Lung (tissue), 12 donors: ENCODE measurements around the gene KHDRBS1. TPM values are rescaled to one million over a fixed set of nuclear protein-coding genes. Genes with fewer than 3 reads are reported as not detected.

Source experiments
- ATAC-seq: fragments of 200-7000 bp; cut with Tn5 transposase; one replicate; pipeline ENCODE4 v1.9.1; 2020; ENCODE audit warnings: moderate number of reproducible peaks; ENCODE audit not compliant: insufficient read depth, low FRiP score
- DNase-seq, 3 donors: peaks; one replicate each; pipeline ENCODE4 v3.0.0-alpha.2; 2013 to 2017
- H3K27ac ChIP-seq, 2 donors: one replicate each; pipeline ENCODE4 v1.5.1; 2013; ENCODE audit warnings: mild to moderate bottlenecking in 2 of 2, moderate library complexity in 2 of 2, control low read depth in 1 of 2, inconsistent platforms in 1 of 2, low read depth in 1 of 2, low read length in 1 of 2
- H3K27me3 ChIP-seq, 3 donors: one replicate each; pipeline ENCODE4 v1.5.1; 2013; ENCODE audit warnings: low read length in 2 of 3; ENCODE audit not compliant: control insufficient read depth in 3 of 3, insufficient read depth in 3 of 3
- H3K36me3 ChIP-seq, 4 donors: one replicate each; pipeline ENCODE4 v1.5.1; 2013; ENCODE audit warnings: low read length in 4 of 4, mild to moderate bottlenecking in 1 of 4, moderate library complexity in 1 of 4; ENCODE audit not compliant: control insufficient read depth in 4 of 4, insufficient read depth in 4 of 4
- H3K4me1 ChIP-seq, 5 donors: one replicate each; pipeline ENCODE4 v1.5.1; 2013; ENCODE audit warnings: low read length in 5 of 5, mild to moderate bottlenecking in 2 of 5, moderate library complexity in 1 of 5; ENCODE audit not compliant: control insufficient read depth in 5 of 5, insufficient read depth in 5 of 5
- H3K4me3 ChIP-seq: one replicate; pipeline ENCODE4 v1.5.1; 2013; ENCODE audit warnings: mild to moderate bottlenecking, control low read depth, moderate library complexity
- H3K9ac ChIP-seq, 2 donors: one replicate each; pipeline ENCODE4 v1.5.1; 2013; ENCODE audit warnings: low read length in 2 of 2, control low read depth in 1 of 2; ENCODE audit not compliant: insufficient read depth in 1 of 2
- H3K9me3 ChIP-seq, 4 donors: one replicate each; pipeline ENCODE4 v1.5.1; 2013; ENCODE audit warnings: low read length in 3 of 4, mild to moderate bottlenecking in 1 of 4, moderate library complexity in 1 of 4; ENCODE audit not compliant: control insufficient read depth in 4 of 4, insufficient read depth in 3 of 4
- WGBS, 2 donors: extraction: QIAGEN DNeasy Blood & Tissue Kit; methylation state at CpG; one replicate each; pipeline ENCODE4 v1.1.7; 2013; 5-methylcytosine and 5-hydroxymethylcytosine counted together
- polyA plus RNA-seq, 2 donors: library from polyadenylated mRNA; stranded (reverse); fragments of 200-250 nt; gene quantifications; one replicate each; pipeline ENCODE4 v1.2.1, GENCODE V29; 2013
- total RNA-seq, 2 donors: library from RNA; depleted of rRNA in 1 of 2; stranded (reverse); fragments of >200 nt in 1 of 2; gene quantifications; one replicate each; pipeline ENCODE4 v1.2.1, GENCODE V29; 2014 to 2021
- TF ChIP-seq, protein P1 (sequence below): IDR thresholded peaks from 2 replicates; pipeline ENCODE4 v1.5.1; 2012; ENCODE audit warnings: mild to moderate bottlenecking; ENCODE audit errors: control extremely low read depth, extremely low read depth
- donor health status: control.
- donor health status: control.
- donor health status: Bipolar disorder and iron deficiency.
- donor health status: healthy.
- donor health status: DM: yes; HTN: yes; CAD: no.

Gene KHDRBS1
- total and polyA plus RNA-seq, 4 donors = 51.7 to 138 (median 82.2) TPM

- Histone ChIP-seq H3K4me3 (no peak overlapping the region), H3K27ac (no peak overlapping the region), H3K4me1 (no peaks in the 10 kb centered on the region), H3K36me3 (peaks cover 41 to 68% (median 61%) of the 10 kb centered on the region in 4 donors), H3K9me3 (no peaks in the 10 kb centered on the region), H3K27me3 (no peaks in the 10 kb centered on the region), H3K9ac (no peak overlapping the region)
- DNase-seq = no peak
- WGBS, 2 donors = 87 to 92% methylated on average over 5 of the region's 5 CpGs
- no peak for ATAC-seq
- TF ChIP-seq, protein P1, sequence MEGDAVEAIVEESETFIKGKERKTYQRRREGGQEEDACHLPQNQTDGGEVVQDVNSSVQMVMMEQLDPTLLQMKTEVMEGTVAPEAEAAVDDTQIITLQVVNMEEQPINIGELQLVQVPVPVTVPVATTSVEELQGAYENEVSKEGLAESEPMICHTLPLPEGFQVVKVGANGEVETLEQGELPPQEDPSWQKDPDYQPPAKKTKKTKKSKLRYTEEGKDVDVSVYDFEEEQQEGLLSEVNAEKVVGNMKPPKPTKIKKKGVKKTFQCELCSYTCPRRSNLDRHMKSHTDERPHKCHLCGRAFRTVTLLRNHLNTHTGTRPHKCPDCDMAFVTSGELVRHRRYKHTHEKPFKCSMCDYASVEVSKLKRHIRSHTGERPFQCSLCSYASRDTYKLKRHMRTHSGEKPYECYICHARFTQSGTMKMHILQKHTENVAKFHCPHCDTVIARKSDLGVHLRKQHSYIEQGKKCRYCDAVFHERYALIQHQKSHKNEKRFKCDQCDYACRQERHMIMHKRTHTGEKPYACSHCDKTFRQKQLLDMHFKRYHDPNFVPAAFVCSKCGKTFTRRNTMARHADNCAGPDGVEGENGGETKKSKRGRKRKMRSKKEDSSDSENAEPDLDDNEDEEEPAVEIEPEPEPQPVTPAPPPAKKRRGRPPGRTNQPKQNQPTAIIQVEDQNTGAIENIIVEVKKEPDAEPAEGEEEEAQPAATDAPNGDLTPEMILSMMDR = no peak
Observed at GRCh38 chr1:32042330-32042729, 28.7 kb downstream of the KHDRBS1 start.

DNA sequence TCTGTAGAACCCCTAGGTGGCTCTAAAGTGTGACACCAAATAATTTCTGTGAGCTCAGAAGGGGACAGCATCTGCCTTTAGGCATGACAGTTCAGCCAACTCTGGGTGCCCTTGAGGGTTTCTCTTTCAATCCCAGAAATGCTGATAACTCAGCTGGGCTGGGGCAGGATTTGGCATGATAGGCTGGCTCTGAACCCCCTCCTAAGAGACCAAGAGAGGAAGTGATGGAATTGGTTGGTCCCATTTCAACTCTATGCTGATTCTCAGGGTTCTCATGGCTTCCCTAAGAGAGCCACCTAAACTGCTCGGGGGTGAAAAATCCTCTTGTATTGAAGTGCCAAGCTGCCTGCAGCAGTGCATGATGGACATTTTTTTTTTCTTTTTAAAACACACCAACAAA, 30.6 kb downstream of the KHDRBS1 start:
- TF ChIP-seq, protein P1 = no peak
- no peak for DNase-seq
- Histone ChIP-seq H3K9ac (no peak overlapping the region), H3K27me3 (no peaks in the 10 kb centered on the region), H3K9me3 (no peaks in the 10 kb centered on the region), H3K27ac (no peak overlapping the region), H3K4me1 (no peaks in the 10 kb centered on the region), H3K4me3 (no peak overlapping the region), H3K36me3 (peaks cover 38 to 67% (median 58%) of the 10 kb centered on the region in 4 donors)
- WGBS, 2 donors = 90 to 97% methylated on average over 1 of the region's 1 CpG
- ATAC-seq = no peak

- H3K4me3 ChIP-seq = no peak overlapping the region
- DNase-seq (no peak), ATAC-seq (no peak)
- 49 to 80% methylated on average over 2 of the region's 2 CpGs for WGBS, 2 donors
- H3K27ac ChIP-seq = no peak overlapping the region
- no peaks in the 10 kb centered on the region for H3K9me3 ChIP-seq
- H3K27me3 ChIP-seq = no peaks in the 10 kb centered on the region
- TF ChIP-seq, protein P1 = no peak
- H3K9ac ChIP-seq = no peak overlapping the region
- H3K36me3 ChIP-seq = peaks cover 28 to 58% (median 47%) of the 10 kb centered on the region in 4 donors
- H3K4me1 ChIP-seq = no peaks in the 10 kb centered on the region
Observed at GRCh38 chr1:32045772-32046171, 32.1 kb downstream of the KHDRBS1 start.

DNA sequence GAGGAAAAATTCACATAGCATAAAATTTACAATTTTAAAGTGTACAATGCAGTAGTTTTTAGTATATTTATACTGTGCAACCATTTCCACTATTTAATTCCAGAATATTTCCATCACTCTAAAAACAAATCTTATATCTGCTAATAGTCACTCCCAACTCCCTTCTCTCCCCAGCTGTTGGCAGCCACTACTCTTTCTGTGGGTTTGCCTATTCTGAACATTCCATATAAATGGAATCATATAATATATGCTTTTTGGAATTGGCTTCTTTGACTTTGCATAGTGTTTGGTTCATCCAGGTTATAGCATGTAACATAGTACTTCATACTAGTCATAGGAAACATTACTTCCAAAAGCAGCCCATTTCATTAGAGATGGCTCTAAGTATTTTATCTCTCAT, 34.0 kb downstream of the KHDRBS1 start:
- Histone ChIP-seq H3K9ac (no peak overlapping the region), H3K27me3 (no peaks in the 10 kb centered on the region), H3K4me3 (no peak overlapping the region), H3K27ac (no peak overlapping the region), H3K36me3 (peaks cover 21 to 51% (median 43%) of the 10 kb centered on the region in 4 donors), H3K9me3 (no peaks in the 10 kb centered on the region), H3K4me1 (no peaks in the 10 kb centered on the region)
- DNase-seq (no peak), ATAC-seq (no peak)
- TF ChIP-seq, protein P1 = no peak
